ENCODE measurements around the gene DLX2. TPM values are rescaled to one million over a fixed set of nuclear protein-coding genes. Genes with fewer than 3 reads are reported as not detected.

Gene DLX2
- total RNA-seq, 4 donors from 2014 or later, result not detected

GRCh38 chr2:172081221-172082022 is 21.3 kb downstream of the DLX2 start:
- Histone ChIP-seq H3K4me3 (no peak overlapping the region), H3K27me3 (peaks cover 4 to 57% of the 10 kb centered on the region in 2 donors), H3K4me1 (peaks cover 3 to 32% (median 19%) of the 10 kb centered on the region in 4 donors), H3K9me3 (peaks cover 0 to 3% (median 0%) of the 10 kb centered on the region in 4 donors), H3K36me3 (no peaks in the 10 kb centered on the region), H3K27ac (no peak overlapping the region)
- peak in 1 of 3 donors; percentile 50 for DNase-seq
- no peak for TF ChIP-seq POLR2A (IDR thresholded peaks at IDR 0.05)
- no peak for TF ChIP-seq CTCF (IDR thresholded peaks at IDR 0.05)

GRCh38 chr2:172080641-172081220 is 22.0 kb downstream of the DLX2 start:
- TF ChIP-seq POLR2A (IDR thresholded peaks at IDR 0.05), result no peak
- Histone ChIP-seq H3K9me3 (peaks cover 0 to 3% (median 0%) of the 10 kb centered on the region in 4 donors), H3K4me1 (peaks cover 3 to 25% (median 15%) of the 10 kb centered on the region in 4 donors), H3K27me3 (peaks cover 4 to 50% of the 10 kb centered on the region in 2 donors), H3K36me3 (no peaks in the 10 kb centered on the region), H3K27ac (no peak overlapping the region), H3K4me3 (no peak overlapping the region)
- no peak for DNase-seq

- no peak for DNase-seq
- TF ChIP-seq CTCF (IDR thresholded peaks at IDR 0.05) (no peak), POLR2A (IDR thresholded peaks at IDR 0.05) (no peak)
- Histone ChIP-seq H3K27me3 (peaks cover 4 to 44% of the 10 kb centered on the region in 2 donors), H3K27ac (no peak overlapping the region), H3K9me3 (peaks cover 0 to 1% (median 0%) of the 10 kb centered on the region in 4 donors), H3K4me1 (peaks cover 3 to 18% (median 9%) of the 10 kb centered on the region in 4 donors), H3K36me3 (no peaks in the 10 kb centered on the region), H3K4me3 (no peak overlapping the region)
Measured at GRCh38 chr2:172079838-172080640, 22.7 kb downstream of the DLX2 start.

GRCh38 chr2:172079416-172079815 is 23.3 kb downstream of the DLX2 start:
- TF ChIP-seq POLR2A (IDR thresholded peaks at IDR 0.05), result no peak
- TF ChIP-seq CTCF (IDR thresholded peaks at IDR 0.05), result no peak
- H3K4me1 ChIP-seq, result peaks cover 0 to 12% (median 3%) of the 10 kb centered on the region in 4 donors
- DNase-seq, result no peak
- peaks cover 4 to 38% of the 10 kb centered on the region in 2 donors for H3K27me3 ChIP-seq
- H3K9me3 ChIP-seq, result no peaks in the 10 kb centered on the region
- H3K27ac ChIP-seq, result no peak overlapping the region
- no peaks in the 10 kb centered on the region for H3K36me3 ChIP-seq
- H3K4me3 ChIP-seq, result no peak overlapping the region

GRCh38 chr2:172074254-172074653 is 28.4 kb downstream of the DLX2 start:
- no peak for DNase-seq
- Histone ChIP-seq H3K27me3 (no peaks in the 10 kb centered on the region), H3K4me3 (no peak overlapping the region), H3K4me1 (no peaks in the 10 kb centered on the region), H3K27ac (no peak overlapping the region), H3K9me3 (no peaks in the 10 kb centered on the region), H3K36me3 (no peaks in the 10 kb centered on the region)
- TF ChIP-seq CTCF (IDR thresholded peaks at IDR 0.05), result no peak
- no peak for TF ChIP-seq POLR2A (IDR thresholded peaks at IDR 0.05)

Data from Peyer's patch (tissue), 4 donors.